Neural cell (in vitro differentiated cells): ENCODE data around the gene SKAP1. TPM values are rescaled to one million over a fixed set of nuclear protein-coding genes. Genes with fewer than 3 reads are reported as not detected.

Experiments used
- H2AFZ ChIP-seq: fragments of 200-600, 300-800 bp; sonication (generic), shearing (Covaris generic); 2 replicates; pipeline ENCODE4 v1.6.0; 2014; ENCODE audit warnings: low read depth, mild to moderate bottlenecking, antibody characterized with exemption, low read length, moderate library complexity
- H3F3A ChIP-seq: fragments of 200-600 bp; shearing (Covaris generic); 2 replicates; pipeline ENCODE4 v1.6.1; 2016; ENCODE audit warnings: mild to moderate bottlenecking, moderate library complexity, mixed read lengths, antibody characterized with exemption, low read length; ENCODE audit not compliant: insufficient read depth, poor library complexity, severe bottlenecking
- H3K27ac ChIP-seq: fragments of 200-600, 300-800 bp; sonication (generic), shearing (Covaris generic); 2 replicates; pipeline ENCODE4 v1.5.1; 2014; ENCODE audit warnings: mild to moderate bottlenecking, low read length, moderate library complexity
- H3K27me3 ChIP-seq: fragments of 300-800, 200-600 bp; sonication (generic), shearing (Covaris generic); 2 replicates; pipeline ENCODE4 v1.6.0; 2014; ENCODE audit warnings: mild to moderate bottlenecking, low read depth, low read length, moderate library complexity; ENCODE audit not compliant: insufficient read depth
- H3K36me3 ChIP-seq: fragments of 300-800, 200-600 bp; sonication (generic), shearing (Covaris generic); 2 replicates; pipeline ENCODE4 v1.5.1; 2014; ENCODE audit warnings: mild to moderate bottlenecking, antibody characterized with exemption, low read length, moderate library complexity; ENCODE audit not compliant: insufficient read depth
- H3K4me2 ChIP-seq: fragments of 300-800, 200-600 bp; sonication (generic), shearing (Covaris generic); 2 replicates; pipeline ENCODE4 v1.6.0; 2014; ENCODE audit warnings: mild to moderate bottlenecking, low read length
- H3K4me3 ChIP-seq: fragments of 300-800, 200-600 bp; sonication (generic), shearing (Covaris generic); 2 replicates; pipeline ENCODE4 v1.5.1; 2014; ENCODE audit warnings: mild to moderate bottlenecking, low read length, moderate library complexity
- H3K79me2 ChIP-seq: fragments of 200-600 bp; shearing (Covaris generic); replicated peaks from 2 replicates; pipeline ENCODE4 v1.6.0; 2014; ENCODE audit warnings: mild to moderate bottlenecking, low read length, moderate library complexity; ENCODE audit not compliant: insufficient read depth
- H3K9ac ChIP-seq: fragments of 300-800, 200-600 bp; sonication (generic), shearing (Covaris generic); 2 replicates; pipeline ENCODE4 v1.6.1; 2016; ENCODE audit warnings: mild to moderate bottlenecking, low read length, mixed read lengths
- H3K9me2 ChIP-seq: fragments of 200-600 bp; shearing (Covaris generic); 2 replicates; pipeline ENCODE4 v1.6.1; 2016; ENCODE audit warnings: mild to moderate bottlenecking, low read length, mixed read lengths; ENCODE audit not compliant: insufficient read depth
- H3K9me3 ChIP-seq: fragments of 200-600, 300-800 bp; sonication (generic), shearing (Covaris generic); 2 replicates; pipeline ENCODE4 v1.6.1; 2016; ENCODE audit warnings: mild to moderate bottlenecking, mixed run types, low read length, moderate library complexity, mixed read lengths
- H4K20me1 ChIP-seq: fragments of 200-600 bp; shearing (Covaris generic); 2 replicates; pipeline ENCODE4 v1.6.1; 2016; ENCODE audit warnings: mild to moderate bottlenecking, mixed run types; ENCODE audit not compliant: insufficient read depth
- CTCF ChIP-seq: fragments of 450-650 bp; IDR thresholded peaks from 2 replicates; pipeline ENCODE4 v1.5.1; 2014; ENCODE audit warnings: antibody characterized with exemption, mild to moderate bottlenecking, moderate library complexity; ENCODE audit not compliant: poor library complexity, severe bottlenecking
- EP300 ChIP-seq: fragments of 450-650 bp; conservative IDR thresholded peaks from 2 replicates; pipeline ENCODE4 v1.6.1; 2014; ENCODE audit warnings: antibody characterized with exemption, mild to moderate bottlenecking, moderate library complexity; ENCODE audit not compliant: poor library complexity, severe bottlenecking
- EZH2 ChIP-seq: fragments of 200-600, 300-800 bp; shearing (Covaris generic), sonication (generic); IDR thresholded peaks from 2 replicates; pipeline ENCODE4 v1.6.1; 2014; ENCODE audit warnings: antibody characterized with exemption, low read length, borderline replicate concordance, mild to moderate bottlenecking; ENCODE audit not compliant: insufficient read depth, poor library complexity, severe bottlenecking
- MXI1 ChIP-seq: fragments of 450-650 bp; conservative IDR thresholded peaks from 2 replicates; pipeline ENCODE4 v1.6.1; 2014; ENCODE audit warnings: antibody characterized with exemption, mild to moderate bottlenecking; ENCODE audit not compliant: poor library complexity, severe bottlenecking
- POLR2AphosphoS5 ChIP-seq: IDR thresholded peaks from 2 replicates; pipeline ENCODE4 v1.6.1; 2012
- RAD21 ChIP-seq: fragments of 450-650 bp; conservative IDR thresholded peaks from 2 replicates; pipeline ENCODE4 v1.6.1; 2014; ENCODE audit warnings: antibody characterized with exemption, mild to moderate bottlenecking, moderate library complexity
- REST ChIP-seq: IDR thresholded peaks from 2 replicates; pipeline ENCODE4 v1.6.1; 2012; ENCODE audit warnings: borderline replicate concordance
- SMC3 ChIP-seq: fragments of 450-650 bp; conservative IDR thresholded peaks from 2 replicates; pipeline ENCODE4 v1.6.1; 2014; ENCODE audit warnings: antibody characterized with exemption, mild to moderate bottlenecking, moderate library complexity; ENCODE audit not compliant: poor library complexity
- TAF1 ChIP-seq: IDR thresholded peaks from 2 replicates; pipeline ENCODE4 v1.6.1; 2012; ENCODE audit warnings: low read depth
- polyA plus RNA-seq: library from polyadenylated mRNA; depleted of rRNA; stranded (reverse); fragments of >200 nt; gene quantifications from 2 replicates; pipeline ENCODE4 v1.2.3, GENCODE V29; 2014

Gene SKAP1
- polyA plus RNA-seq, 1 donor from 2014 or later = 0.63 TPM

GRCh38 chr17:48384164-48384563, 45.9 kb downstream of the SKAP1 start:
- TF ChIP-seq TAF1 (no peak), EZH2 (no peak), MXI1 (no peak), REST (no peak)
- H3K79me2 ChIP-seq = no peaks in the 10 kb centered on the region

GRCh38 chr17:48382989-48383388, 47.0 kb downstream of the SKAP1 start:
- H2AFZ ChIP-seq = no peak overlapping the region
- H3K4me3 ChIP-seq = no peak overlapping the region
- TF ChIP-seq RAD21 (no peak), MXI1 (no peak)
- H3K4me2 ChIP-seq = no peak overlapping the region
- H3F3A ChIP-seq = no peaks in the 10 kb centered on the region
- H3K27me3 ChIP-seq = no peaks in the 10 kb centered on the region
- no peaks in the 10 kb centered on the region for H3K79me2 ChIP-seq
- H3K36me3 ChIP-seq = no peaks in the 10 kb centered on the region
- no peaks in the 10 kb centered on the region for H3K9me3 ChIP-seq
- no peak overlapping the region for H3K9ac ChIP-seq
- H3K27ac ChIP-seq = no peak overlapping the region
- H3K9me2 ChIP-seq = no peaks in the 10 kb centered on the region
- no peaks in the 10 kb centered on the region for H4K20me1 ChIP-seq

More at GRCh38 chr17:48384164-48384563, 45.9 kb downstream of the SKAP1 start:
- Histone ChIP-seq H3K9me3 (no peaks in the 10 kb centered on the region), H3K9me2 (no peaks in the 10 kb centered on the region), H3K4me3 (no peak overlapping the region), H3K4me2 (no peak overlapping the region), H3K27ac (no peak overlapping the region), H2AFZ (no peak overlapping the region), H3K36me3 (no peaks in the 10 kb centered on the region), H3K27me3 (no peaks in the 10 kb centered on the region), H3K9ac (no peak overlapping the region), H3F3A (no peaks in the 10 kb centered on the region), H4K20me1 (no peaks in the 10 kb centered on the region)

GRCh38 chr17:48378708-48379392, 51.2 kb downstream of the SKAP1 start:
- Histone ChIP-seq H4K20me1 (no peaks in the 10 kb centered on the region), H3K9me2 (no peaks in the 10 kb centered on the region), H3K36me3 (no peaks in the 10 kb centered on the region), H3K4me2 (no peak overlapping the region), H3F3A (no peaks in the 10 kb centered on the region), H2AFZ (no peak overlapping the region), H3K27ac (no peak overlapping the region), H3K79me2 (no peaks in the 10 kb centered on the region), H3K9ac (no peak overlapping the region), H3K27me3 (no peaks in the 10 kb centered on the region), H3K9me3 (no peaks in the 10 kb centered on the region), H3K4me3 (no peak overlapping the region)
- TF ChIP-seq EZH2 = no peak
- TF ChIP-seq CTCF = no peak
- no peak for TF ChIP-seq EP300
- no peak for TF ChIP-seq SMC3
- TF ChIP-seq POLR2AphosphoS5 = no peak
- TF ChIP-seq MXI1 = no peak
- no peak for TF ChIP-seq RAD21
- TF ChIP-seq TAF1 = no peak
- no peak for TF ChIP-seq REST
